ENCODE measurements around the gene CGNL1. TPM values are rescaled to one million over a fixed set of nuclear protein-coding genes. Genes with fewer than 3 reads are reported as not detected.

Gene CGNL1
- total RNA-seq, 2 donors from 2014 or later, result 3.9 to 4.7 TPM

DNA sequence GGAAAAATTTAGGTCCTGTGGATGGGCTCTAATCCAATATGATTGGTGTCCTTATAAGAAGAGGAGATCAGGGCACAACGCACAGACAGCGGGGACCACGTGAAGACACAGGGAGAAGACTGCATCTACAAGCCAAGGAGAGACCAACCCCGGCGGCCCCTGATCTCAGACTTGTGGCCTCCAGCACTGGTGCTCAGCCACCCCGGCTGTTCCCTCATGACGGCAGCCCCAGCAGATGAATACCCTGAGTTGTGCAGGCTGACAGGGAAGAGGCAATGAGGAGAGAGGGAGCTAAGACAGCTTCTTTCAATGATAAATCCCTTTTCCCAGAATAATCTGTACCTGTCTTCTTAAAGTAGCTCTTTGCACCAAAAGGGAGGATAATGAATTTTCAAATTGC is 33.3 kb upstream of the CGNL1 start:
- intact Hi-C loops (cut with DNase I), result loop anchor here (5.0 kb wide), 1 partner anchor 119 kb away; no protein-coding TSS in a partner anchor
- no peak overlapping the region for H3K4me3 ChIP-seq
- H3K4me1 ChIP-seq, result no peaks in the 10 kb centered on the region
- no peaks in the 10 kb centered on the region for H3K9me3 ChIP-seq
- H3K27me3 ChIP-seq, result no peaks in the 10 kb centered on the region
- TF ChIP-seq CTCF (IDR thresholded peaks at IDR 0.05), result no peak
- H3K36me3 ChIP-seq, result no peaks in the 10 kb centered on the region
- DNase-seq, result no peak
- H3K9ac ChIP-seq (ENCODE audit: low read depth in 2 of 2, low read length in 2 of 2), result no peak overlapping the region
- no peak overlapping the region for H3K27ac ChIP-seq

- no peaks in the 10 kb centered on the region for H3K27me3 ChIP-seq
- no peak for DNase-seq
Measured at GRCh38 chr15:57343498-57343897, 32.8 kb upstream of the CGNL1 start.

DNA sequence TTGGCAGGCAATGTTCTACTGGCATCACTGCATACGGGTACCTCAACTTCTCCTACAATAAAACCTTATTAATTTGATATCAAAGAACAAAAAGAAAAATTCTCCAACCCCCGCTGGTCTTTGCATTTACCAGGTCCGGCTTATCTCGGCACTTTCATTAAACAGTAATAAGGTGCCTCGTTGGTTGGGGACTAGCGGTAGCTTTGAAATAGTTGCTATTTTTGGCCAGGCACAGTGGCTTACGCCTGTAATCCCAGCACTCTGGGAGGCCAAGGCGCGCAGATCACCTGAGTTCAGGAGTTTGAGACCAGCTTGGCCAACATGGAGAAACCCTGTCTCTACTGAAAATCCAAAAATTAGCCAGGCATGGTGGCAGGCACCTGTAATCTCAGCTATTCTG is 32.0 kb upstream of the CGNL1 start:
- Histone ChIP-seq H3K36me3 (no peaks in the 10 kb centered on the region), H3K27ac (no peak overlapping the region), H3K4me1 (no peaks in the 10 kb centered on the region), H3K9me3 (no peaks in the 10 kb centered on the region), H3K27me3 (no peaks in the 10 kb centered on the region), H3K9ac (ENCODE audit: low read depth in 2 of 2, low read length in 2 of 2) (no peak overlapping the region), H3K4me3 (no peak overlapping the region)
- DNase-seq, result no peak
- intact Hi-C loops (cut with DNase I), result loop anchor here (5.0 kb wide), 1 partner anchor 118 kb away; no protein-coding TSS in a partner anchor
- TF ChIP-seq CTCF (IDR thresholded peaks at IDR 0.05), result no peak

More at GRCh38 chr15:57343498-57343897, 32.8 kb upstream of the CGNL1 start:
- H3K27ac ChIP-seq, result no peak overlapping the region
- H3K9me3 ChIP-seq, result no peaks in the 10 kb centered on the region
- intact Hi-C loops (cut with DNase I), result loop anchor here (5.0 kb wide), 1 partner anchor 119 kb away; no protein-coding TSS in a partner anchor
- no peak overlapping the region for H3K9ac ChIP-seq (ENCODE audit: low read depth in 2 of 2, low read length in 2 of 2)
- TF ChIP-seq CTCF (IDR thresholded peaks at IDR 0.05), result no peak
- H3K4me3 ChIP-seq, result no peak overlapping the region
- H3K4me1 ChIP-seq, result no peaks in the 10 kb centered on the region
- no peaks in the 10 kb centered on the region for H3K36me3 ChIP-seq

DNA sequence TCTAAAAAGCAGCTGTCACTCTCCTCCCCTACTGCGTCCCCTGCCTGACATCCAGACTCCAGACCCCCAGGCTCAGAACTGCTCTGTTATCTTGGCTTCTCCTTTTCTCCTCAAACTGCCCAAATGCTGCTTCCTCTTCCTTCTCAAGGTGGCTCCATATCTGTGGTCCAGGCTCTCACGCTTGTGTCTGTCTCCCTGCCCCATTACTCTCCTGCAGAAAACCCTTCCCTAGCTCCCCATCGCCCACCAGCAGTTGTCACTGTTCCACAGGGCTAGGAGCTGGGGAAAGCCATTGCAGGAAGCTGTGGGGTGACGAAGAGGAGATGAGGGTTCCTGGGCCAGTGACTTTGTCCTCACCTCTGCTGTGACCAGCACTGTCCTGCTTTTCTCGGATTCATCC is 30.7 kb upstream of the CGNL1 start:
- DNase-seq, result no peak
- Histone ChIP-seq H3K27me3 (no peaks in the 10 kb centered on the region), H3K4me1 (no peaks in the 10 kb centered on the region), H3K9me3 (no peaks in the 10 kb centered on the region), H3K9ac (ENCODE audit: low read depth in 2 of 2, low read length in 2 of 2) (no peak overlapping the region), H3K36me3 (no peaks in the 10 kb centered on the region), H3K27ac (no peak overlapping the region), H3K4me3 (no peak overlapping the region)
- TF ChIP-seq CTCF (IDR thresholded peaks at IDR 0.05), result no peak
- intact Hi-C loops (cut with DNase I), result no loop called here

DNA sequence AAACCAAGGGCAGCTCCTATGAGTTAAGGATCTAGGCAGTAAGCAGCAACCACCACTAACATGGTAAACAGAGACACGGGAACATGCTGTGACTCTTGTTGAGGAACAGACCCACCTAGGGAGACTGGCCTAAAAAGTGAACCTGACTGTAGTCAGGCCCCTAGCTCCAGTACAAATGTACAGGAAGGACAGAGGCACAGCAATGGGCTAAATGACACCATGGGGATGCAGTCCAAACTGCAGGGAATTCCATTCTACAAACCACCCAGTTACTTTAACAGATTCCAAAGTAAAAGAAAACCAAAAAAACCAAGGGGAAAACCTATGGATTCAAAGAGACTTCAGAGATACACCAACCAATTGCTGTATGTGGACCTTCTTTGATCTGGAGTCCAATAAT is 28.2 kb upstream of the CGNL1 start:
- H3K9ac ChIP-seq (ENCODE audit: low read depth in 2 of 2, low read length in 2 of 2), result no peak overlapping the region
- TF ChIP-seq CTCF (IDR thresholded peaks at IDR 0.05), result no peak
- intact Hi-C loops (cut with DNase I), result no loop called here
- no peaks in the 10 kb centered on the region for H3K9me3 ChIP-seq
- H3K36me3 ChIP-seq, result no peaks in the 10 kb centered on the region
- no peak overlapping the region for H3K27ac ChIP-seq
- no peaks in the 10 kb centered on the region for H3K27me3 ChIP-seq
- H3K4me1 ChIP-seq, result no peaks in the 10 kb centered on the region
- H3K4me3 ChIP-seq, result no peak overlapping the region
- DNase-seq, result no peak

All from colonic mucosa (tissue), 4 donors.